ENCODE results near the gene PCDH15. TPM values are rescaled to one million over a fixed set of nuclear protein-coding genes. Genes with fewer than 3 reads are reported as not detected.

Gene PCDH15
- total RNA-seq, 1 donor from 2014 or later: 26.3 TPM

- peaks cover 3% of the 10 kb centered on the region for H3K36me3 Mint-ChIP-seq
- no peaks in the 10 kb centered on the region for H3K27me3 Mint-ChIP-seq (ENCODE audit: low read depth)
- H3K4me1 Mint-ChIP-seq: peaks cover 3% of the 10 kb centered on the region
- no peak overlapping the region for H3K4me3 Mint-ChIP-seq
- TF ChIP-seq CTCF (IDR thresholded peaks at IDR 0.05; ENCODE audit: unreplicated experiment): no peak
- no peak for DNase-seq (ENCODE audit: low spot score in 2 of 2, unreplicated experiment in 2 of 2)
- peaks cover 11% of the 10 kb centered on the region for H3K9me3 Mint-ChIP-seq
- H3K27ac Mint-ChIP-seq: no peak overlapping the region
Measured at GRCh38 chr10:54318470-54318869, 482.6 kb downstream of the PCDH15 start.

GRCh38 chr10:54314430-54314829 is 486.6 kb downstream of the PCDH15 start:
- Mint-ChIP-seq H3K4me3 (no peak overlapping the region), H3K36me3 (peaks cover 3% of the 10 kb centered on the region), H3K4me1 (no peaks in the 10 kb centered on the region), H3K27ac (no peak overlapping the region), H3K27me3 (ENCODE audit: low read depth) (no peaks in the 10 kb centered on the region), H3K9me3 (peaks cover 12% of the 10 kb centered on the region)
- no peak for DNase-seq (ENCODE audit: low spot score in 2 of 2, unreplicated experiment in 2 of 2)
- no peak for TF ChIP-seq CTCF (IDR thresholded peaks at IDR 0.05; ENCODE audit: unreplicated experiment)

GRCh38 chr10:54284526-54285193 is 516.4 kb downstream of the PCDH15 start:
- H3K9me3 Mint-ChIP-seq: peaks cover 14% of the 10 kb centered on the region
- H3K36me3 Mint-ChIP-seq: peaks cover 3% of the 10 kb centered on the region
- H3K27ac Mint-ChIP-seq: no peak overlapping the region
- H3K4me1 Mint-ChIP-seq: peaks cover 27% of the 10 kb centered on the region
- no peaks in the 10 kb centered on the region for H3K27me3 Mint-ChIP-seq (ENCODE audit: low read depth)
- no peak for TF ChIP-seq CTCF (IDR thresholded peaks at IDR 0.05; ENCODE audit: unreplicated experiment)
- H3K4me3 Mint-ChIP-seq: no peak overlapping the region
- DNase-seq (ENCODE audit: low spot score in 2 of 2, unreplicated experiment in 2 of 2): no peak

GRCh38 chr10:54282012-54282411 is 519.0 kb downstream of the PCDH15 start:
- TF ChIP-seq CTCF (IDR thresholded peaks at IDR 0.05; ENCODE audit: unreplicated experiment): no peak
- Mint-ChIP-seq H3K36me3 (no peaks in the 10 kb centered on the region), H3K9me3 (peaks cover 11% of the 10 kb centered on the region), H3K27ac (peak overlapping the region; percentile 52), H3K4me3 (no peak overlapping the region), H3K4me1 (peaks cover 32% of the 10 kb centered on the region), H3K27me3 (ENCODE audit: low read depth) (no peaks in the 10 kb centered on the region)
- no peak for DNase-seq (ENCODE audit: low spot score in 2 of 2, unreplicated experiment in 2 of 2)

- Mint-ChIP-seq H3K27ac (no peak overlapping the region), H3K4me1 (peaks cover 4% of the 10 kb centered on the region), H3K36me3 (peaks cover 13% of the 10 kb centered on the region), H3K9me3 (peaks cover 51% of the 10 kb centered on the region), H3K27me3 (ENCODE audit: low read depth) (no peaks in the 10 kb centered on the region), H3K4me3 (no peak overlapping the region)
- no peak for TF ChIP-seq CTCF (IDR thresholded peaks at IDR 0.05; ENCODE audit: unreplicated experiment)
- DNase-seq (ENCODE audit: low spot score in 2 of 2, unreplicated experiment in 2 of 2): no peak
Measured at GRCh38 chr10:54266395-54266794, 534.6 kb downstream of the PCDH15 start.
